HG02642 (cell line): Measurements from ENCODE around the gene IGSF11.
"Not testable (repeated sequence)": the region's sequence is repeated elsewhere in the genome, so short reads cannot be mapped to it uniquely, and the experiment has no call there.

ENCODE experiments used
- ATAC-seq: cut with Tn5 transposase; IDR thresholded peaks from one replicate; pipeline ENCODE4 v1.9.1; 2021; ENCODE audit warnings: mild to moderate bottlenecking; ENCODE audit not compliant: unreplicated experiment, poor library complexity

IGSF11 gene

DNA sequence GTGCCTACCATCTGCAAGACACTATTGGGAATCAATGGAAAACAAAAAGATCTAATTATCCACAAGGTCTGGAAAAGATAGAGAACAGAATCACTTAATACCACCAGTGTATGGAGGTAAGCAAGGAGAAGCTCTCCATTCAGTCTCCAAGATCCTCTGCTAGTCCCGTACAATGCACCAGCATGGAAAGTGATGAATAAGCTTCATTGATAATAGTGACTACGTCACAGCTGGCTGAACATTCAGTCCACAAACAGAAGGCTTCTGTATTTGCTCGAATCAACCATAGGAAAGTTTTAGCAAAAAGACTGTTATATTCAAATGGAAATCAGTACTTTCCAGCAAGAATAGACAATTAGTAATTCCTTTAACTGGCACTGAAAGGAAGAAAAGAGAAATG, 42.9 kb downstream of the IGSF11 start:
- no peak for ATAC-seq

DNA sequence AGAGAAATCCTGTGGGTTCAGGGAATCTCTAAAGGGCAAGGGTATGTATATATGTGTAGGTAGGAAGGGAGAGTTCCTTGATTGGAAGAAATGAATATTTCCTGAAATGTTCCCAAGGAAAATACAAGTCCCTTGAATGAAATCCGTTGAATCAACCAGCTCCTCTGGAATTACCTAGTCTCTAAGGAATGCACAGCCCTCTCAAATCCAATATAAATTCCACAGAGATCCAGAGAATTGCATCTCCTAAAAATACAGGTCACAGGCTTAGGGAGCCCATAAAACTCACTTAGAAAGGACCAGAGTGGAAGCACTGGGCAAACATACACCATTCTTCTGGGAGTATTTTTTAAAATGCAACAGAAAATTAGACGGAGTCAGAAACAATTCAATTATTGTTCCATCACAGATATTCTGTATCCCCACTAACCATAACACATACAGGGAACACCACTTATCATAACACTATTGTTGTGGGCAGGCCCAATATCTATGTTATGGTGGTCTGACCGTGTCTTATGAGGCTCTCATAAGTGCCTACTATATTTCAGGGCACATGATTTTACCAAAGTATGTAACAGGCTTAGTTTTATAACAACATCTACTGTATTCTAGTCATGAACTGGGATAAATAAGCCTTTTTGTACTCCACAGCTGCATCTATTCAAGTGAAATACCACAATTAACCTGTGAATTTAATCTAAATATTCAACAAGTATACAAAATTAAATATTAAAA, 43.7 kb downstream of the IGSF11 start:
- ATAC-seq: no peak

DNA sequence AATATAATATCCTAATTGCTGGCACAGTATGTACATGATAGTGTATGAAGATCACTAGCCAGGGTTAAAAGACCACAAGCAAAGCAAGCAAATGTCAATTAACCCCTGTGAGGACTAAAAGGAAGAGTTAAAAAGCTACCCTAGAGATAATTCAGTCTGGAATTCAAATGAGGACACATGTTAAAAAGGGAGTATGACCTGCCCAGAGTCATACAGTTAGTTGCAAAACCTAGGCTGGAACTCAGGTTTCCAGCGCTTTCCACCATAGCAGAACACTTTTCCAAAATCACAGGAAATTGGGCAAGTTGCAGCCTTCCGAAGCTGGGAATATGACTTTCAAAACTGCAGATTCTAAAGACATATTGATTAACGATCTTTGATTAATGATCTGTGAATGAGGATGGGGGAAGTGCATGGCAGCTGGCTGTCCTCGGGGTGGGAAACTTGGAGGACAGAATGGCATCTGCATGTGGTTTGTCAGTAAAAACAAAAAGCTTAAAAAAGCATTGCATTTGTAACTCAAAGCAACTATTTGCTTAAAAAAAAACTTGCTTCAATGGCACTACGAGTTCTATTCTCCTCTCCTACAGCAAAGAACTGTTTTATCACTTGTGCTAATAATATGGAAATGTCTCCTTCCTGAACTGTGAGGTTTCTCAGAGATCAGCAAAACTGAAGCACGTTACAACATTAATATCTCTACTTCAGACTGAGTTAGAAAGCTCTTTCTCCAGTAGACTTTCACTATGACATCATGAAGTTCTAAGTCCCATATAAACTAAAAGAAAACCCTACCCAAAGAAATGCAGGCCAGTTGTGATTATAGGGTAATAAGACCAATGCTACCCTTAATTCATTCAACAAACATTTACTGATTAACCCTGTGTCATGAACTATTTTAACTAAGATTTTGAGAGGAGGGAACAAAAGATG, 46.2 kb downstream of the IGSF11 start:
- no peak for ATAC-seq

DNA sequence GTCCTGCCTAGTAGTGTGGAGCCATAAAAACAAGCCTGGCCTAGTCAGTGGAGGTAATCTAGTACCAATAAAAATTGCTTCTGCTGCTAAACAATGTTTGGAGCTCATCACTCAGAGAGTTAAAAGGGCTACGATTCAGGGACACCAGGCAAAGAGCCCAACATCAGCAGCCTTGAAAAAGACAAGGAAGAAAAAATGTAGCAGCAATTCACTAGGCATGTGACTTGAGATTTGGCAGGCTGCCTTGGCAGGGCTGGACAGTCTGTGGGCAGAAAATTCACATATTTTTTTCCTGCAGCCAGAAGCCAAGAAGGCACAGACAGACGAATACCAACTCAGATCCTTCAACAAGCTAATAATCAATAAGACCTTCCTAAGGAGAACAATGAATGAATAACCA, 47.2 kb downstream of the IGSF11 start:
- ATAC-seq: no peak

DNA sequence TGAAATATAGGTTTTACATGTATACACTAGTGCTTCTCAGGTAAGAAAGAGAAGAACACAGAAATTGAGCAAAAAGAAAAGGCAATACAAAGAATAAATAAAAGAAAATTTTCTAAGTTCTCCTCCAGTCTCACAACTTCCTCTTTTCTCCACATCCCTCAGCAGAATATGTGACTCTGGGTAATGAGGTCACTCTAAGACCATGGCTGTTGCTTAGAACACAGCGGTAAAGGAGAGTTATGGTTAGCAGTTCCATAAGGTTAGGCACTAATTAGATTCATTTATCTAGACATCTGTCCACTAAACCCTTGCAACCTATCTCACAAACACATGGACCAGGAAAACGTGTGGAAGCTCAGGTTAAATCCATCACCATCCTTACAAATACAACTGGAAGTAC, 47.9 kb downstream of the IGSF11 start:
- ATAC-seq: no peak

DNA sequence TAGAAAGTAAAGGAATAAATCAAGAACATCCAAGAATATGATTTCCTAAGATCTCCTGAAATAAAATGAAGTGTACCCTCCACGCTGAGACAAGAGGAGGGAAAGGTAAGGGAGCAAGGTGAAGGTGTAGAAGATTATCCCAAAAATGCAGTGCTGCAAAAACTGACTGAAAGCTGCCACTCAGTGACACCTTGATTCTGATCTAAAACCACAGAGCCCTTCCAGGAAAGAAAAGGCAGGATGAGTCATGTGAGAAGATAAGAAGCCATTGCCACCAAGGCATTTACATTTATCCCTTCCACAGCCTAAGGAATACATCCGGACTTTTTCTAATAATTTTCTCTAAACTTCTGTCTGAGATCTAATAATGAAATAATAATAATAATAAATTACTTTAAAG, 49.9 kb downstream of the IGSF11 start:
- ATAC-seq: no peak

DNA sequence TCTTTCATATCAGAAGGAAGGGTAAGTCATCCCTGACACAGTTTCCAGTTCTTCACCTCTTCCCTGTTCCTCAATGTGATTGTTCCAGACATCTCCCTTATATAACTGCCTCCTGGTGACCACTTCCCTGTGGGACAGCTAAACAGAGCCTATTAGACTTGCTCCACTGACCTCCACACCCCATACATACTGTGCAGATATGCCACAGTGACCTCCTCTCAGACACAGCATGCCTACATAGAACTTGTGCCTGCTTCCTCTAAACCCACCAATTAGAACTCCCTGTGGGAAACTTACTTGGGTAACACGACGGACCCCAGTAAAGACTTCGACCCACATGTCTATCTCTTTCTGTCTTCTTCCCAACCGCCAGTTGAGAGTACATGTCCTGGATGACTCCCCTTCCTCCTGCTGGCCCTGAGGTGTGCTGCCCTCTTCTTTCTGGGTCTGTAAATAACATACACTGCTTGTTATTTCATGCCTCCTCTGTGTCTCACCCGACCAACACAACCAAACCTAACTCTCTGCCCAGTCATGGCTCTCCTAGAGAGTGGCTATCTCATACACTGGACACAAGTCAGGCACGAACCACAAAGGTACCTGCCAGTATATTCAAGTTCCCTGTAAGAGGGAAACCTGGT, 53.0 kb downstream of the IGSF11 start:
- ATAC-seq: no peak

DNA sequence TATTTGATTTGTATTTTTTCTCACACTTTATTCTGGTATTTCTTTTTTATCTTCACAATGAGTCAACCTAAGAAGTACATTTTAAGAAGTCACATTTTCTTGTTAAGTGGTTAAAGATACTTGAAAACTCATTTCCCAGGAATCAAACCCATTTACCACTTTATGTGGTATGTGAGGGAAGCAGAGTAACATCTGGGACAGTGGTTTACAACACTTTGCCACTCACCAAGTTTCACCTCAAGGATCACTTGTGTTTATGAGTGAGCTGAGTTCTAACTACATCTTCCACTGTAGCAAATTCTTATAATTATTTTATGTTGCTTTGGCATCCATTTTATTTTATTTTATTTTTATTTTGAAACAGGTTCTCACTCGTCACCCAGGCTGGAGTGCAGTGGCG, 53.8 kb downstream of the IGSF11 start:
- no peak for ATAC-seq

DNA sequence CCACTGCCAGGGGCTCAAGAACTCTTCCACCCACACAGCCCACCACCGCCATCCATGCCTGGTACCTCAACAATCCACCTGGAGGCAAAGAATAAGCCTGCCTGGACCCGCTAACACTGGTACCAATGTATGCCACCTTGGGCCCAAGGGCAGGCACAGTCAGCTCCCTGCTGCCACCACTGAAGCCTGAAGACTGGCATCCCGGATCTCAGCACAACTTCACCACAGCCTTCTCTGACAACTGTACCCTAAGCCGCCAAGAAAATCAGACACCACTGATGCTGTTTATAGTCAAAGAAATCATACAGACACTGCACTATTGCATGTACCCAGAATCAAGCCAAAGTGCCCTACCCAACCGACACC, 56.3 kb downstream of the IGSF11 start:
- no peak for ATAC-seq

DNA sequence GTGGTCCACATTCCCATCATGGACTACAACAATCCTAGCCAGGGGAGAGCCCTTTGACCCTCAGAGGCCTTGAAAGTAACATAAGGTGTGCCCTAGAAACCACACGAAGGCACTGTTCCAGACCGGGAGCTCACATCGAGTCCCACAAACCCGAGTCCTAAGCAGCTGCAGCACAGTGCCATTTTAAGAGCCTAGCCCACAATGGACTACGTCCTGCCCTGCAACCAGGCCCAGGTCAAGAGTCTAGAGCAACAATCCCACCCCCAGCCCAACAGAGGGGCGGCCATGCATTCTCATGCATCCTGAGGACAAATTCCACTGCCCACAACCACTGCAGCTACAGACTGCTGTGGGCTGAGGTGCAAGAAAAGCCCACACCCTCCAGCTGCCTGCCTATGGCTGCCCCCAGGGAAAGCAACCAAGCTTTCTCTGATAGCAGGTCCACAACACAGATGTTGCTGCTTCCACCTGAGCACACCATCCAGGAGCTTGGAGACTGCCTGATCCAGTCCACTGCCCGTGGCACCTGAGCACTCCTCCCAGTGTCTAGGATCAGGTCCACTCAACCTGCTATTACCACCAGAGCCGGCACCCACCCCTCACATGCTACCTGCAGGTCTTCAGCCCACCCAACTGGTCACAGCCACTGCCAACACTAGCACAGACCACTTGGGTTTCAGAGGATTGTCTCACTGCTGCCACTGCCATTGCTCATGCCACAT, 56.8 kb downstream of the IGSF11 start:
- no peak for ATAC-seq

DNA sequence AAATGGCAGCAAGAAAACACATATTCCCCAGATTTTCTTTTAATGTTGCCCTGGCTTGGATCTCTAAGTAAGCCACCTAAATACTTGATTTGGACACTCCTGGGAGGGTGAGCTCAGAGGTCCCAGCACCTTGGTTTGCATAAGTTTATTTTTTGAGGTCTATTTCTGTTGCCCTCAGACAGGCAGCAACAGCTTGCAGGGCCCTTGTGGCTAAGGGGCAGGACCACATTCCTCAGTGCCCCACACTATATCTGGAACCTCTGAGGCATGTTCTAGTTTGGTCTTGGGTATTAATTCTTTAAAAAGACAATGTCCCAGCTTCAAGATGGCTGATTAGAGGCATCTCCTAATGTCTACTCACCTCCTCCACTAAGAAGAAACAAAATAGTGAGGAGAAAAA, 57.5 kb downstream of the IGSF11 start:
- ATAC-seq: no peak

DNA sequence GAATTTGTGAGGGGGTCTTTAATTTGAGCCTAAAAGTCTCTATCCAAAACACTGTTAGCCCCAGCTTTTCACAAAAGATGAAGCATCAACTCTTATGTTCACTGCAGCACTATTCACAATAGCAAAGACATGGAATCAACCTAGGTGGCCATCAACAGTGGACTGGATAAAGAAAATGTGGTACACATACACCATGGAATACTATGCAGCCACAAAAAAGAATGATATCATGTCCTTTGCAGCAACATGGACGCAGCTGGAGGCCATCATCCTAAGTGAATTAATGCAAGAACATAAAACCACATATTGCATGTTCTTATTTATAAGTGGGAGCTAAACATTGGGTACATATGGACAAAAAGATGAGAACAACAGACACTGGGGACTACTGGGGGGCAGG, 59.2 kb downstream of the IGSF11 start:
- ATAC-seq: not testable (repeated sequence)

DNA sequence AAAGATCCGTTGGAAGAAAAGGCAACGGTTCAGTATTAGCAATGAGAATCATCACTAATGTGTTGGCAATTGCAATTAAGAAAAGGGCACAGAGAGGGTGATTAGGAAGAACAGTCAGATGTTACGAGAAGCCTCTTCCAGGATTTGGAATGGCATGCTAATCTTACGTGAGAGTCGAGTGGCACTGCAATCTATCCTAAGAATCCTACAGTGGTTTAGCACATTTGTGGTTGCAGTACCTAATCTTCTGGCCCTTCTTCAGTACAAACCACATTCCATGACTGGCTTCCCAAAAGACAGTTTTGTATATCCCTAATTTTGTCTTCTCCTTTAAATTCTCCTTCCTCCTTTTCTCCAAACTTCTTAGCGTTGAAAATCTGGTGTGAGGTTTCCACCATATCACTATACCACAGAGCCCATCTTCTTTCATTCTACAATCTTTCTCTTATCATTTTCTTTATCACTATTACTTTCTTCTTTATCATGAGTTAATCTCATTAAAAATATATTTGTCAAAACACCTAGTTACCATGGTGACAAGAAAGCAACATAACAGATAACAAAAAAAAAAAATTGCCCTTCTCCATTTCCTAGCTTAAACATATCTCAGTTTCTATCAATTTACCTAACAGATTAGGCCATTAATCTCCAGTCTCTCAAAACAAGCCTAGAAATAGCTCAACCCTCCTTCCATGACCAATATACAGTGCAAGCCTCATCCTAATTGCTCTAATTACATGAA, 60.1 kb downstream of the IGSF11 start:
- no peak for ATAC-seq

DNA sequence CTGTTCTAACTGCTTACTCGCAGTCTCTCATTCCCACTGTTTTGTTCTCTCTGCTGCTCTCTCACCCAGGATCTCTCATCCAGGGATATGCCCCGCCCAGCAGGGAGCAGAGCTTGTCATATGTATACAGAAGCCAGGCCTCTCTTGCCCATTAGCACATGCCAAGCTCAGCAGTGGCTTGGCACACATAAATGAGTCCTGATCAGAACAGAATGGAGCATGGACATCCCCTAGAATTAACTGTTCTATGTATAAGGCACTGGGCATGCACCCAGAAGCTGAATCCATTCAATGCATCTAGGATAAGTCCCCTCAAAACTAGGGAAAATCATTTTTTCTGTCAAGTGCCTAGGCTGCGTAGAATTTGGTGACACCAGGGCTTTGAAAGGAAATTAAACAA, 61.6 kb downstream of the IGSF11 start:
- no peak for ATAC-seq

DNA sequence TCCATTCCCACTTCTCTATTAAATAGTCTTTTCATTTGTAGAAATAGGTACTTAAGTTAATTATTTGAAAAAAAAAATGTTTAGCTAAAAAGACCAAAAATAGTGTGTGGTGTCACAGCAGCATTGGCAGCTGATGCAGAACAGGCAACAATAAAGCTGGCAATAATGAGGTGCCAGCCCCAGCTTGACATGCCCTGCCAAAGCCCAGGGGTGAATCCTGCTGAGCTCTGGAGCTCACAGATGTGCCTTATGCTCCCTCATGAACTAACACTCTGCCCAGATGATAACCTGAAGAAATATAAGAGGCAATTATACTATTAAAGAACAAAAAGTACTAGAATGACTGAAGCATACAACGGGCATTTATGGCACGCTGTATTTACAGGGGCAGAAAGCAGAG, 63.8 kb downstream of the IGSF11 start:
- no peak for ATAC-seq

DNA sequence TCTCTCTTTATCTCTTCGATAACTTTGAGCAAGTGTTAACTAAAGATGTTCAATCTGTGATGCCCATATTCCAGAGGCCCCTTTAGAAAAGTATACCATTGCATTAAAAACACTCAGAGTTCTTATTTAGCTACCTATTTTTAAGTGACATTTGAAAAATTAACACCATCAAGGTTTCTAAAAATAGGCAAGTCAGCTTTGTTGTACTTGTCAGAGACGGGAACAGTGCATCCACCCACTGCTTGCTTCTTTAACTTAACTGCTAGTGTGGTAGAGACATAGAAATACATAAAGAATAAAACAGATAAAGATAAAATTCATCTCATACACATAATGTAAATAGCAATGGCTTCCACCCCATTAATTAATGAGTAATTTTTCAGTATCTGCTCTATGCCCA, 66.0 kb downstream of the IGSF11 start:
- ATAC-seq: no peak

DNA sequence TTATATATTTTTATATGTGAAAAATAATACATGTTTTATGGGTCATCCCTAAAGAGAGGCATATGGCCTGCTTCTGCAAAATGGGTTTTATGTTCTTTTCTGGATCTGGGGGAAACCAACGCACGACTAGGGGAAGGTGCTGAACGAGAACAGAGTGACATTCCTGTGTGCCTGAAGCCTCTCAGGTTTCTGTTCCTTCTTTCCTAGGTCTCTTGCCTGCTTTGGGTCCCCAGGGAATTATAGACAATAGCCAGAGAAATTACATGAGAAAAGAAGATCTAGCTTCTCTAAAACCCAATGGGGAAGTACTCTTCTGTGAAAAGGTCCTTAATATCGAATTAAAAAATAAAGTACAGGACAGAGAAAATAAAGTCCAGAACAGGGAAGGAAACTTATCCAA, 66.5 kb downstream of the IGSF11 start:
- ATAC-seq: no peak

DNA sequence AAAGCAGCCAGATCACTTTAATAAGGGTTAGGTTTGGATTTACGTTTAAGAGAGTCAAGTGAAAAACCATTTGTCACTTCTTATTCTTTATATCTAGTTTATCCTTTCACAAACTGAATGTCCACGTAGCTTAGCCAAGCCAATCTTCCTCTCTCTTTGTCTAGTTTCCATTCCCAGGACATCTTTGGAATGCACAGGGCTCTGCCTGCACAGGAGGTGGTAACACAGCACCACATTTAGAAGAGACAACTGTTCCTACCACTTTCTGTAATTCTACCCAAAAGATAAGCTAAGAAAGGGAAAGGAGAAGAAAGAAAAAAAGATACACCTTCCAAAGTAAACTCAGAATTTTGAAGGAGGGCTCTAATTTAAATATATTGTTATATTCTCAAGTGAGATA, 67.9 kb downstream of the IGSF11 start:
- ATAC-seq: no peak

DNA sequence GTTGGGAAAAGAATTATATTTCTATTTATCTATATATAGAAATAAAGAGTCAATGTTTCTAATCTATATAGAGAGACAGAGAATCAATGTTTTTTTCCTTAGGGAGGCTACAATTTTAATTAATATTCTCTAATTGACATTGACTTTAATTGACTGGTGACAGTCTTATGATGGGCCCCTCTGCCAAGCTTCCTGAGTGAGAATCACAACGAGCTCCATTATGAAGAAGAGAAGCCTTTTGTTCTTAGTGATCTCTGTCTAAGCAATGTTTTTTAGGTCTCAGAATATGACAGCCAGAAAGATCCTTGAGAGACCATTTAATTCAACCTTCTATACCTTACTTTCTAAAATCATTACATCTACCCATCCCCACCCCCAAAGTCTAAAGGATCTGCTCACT, 70.9 kb downstream of the IGSF11 start:
- no peak for ATAC-seq

DNA sequence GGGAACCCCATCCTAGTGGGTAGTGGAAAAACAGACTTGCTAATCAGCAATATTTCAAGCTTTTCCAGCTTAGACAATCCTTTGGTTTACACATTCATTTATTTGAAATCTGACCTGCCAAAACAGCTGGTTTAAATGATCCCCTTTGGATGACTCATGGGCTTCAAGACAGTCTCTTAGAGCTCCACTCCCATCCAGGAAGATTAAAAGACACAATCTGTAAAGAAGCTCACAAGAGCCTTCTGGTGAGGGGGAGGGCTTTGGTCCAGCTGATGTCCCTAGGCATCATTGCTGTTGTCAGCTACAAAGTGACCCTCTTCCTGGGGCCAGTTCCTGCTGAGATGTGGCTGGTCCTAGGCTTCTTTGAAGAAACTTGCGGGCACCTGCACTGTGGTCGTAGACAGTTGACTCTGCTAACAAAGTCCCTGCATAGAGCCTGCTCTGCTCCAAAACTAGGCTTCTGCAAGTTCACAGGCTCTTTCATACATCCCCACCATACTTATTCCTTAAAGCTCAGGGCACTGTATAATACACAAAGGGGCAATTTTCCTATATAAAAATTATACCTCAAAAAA, 73.7 kb downstream of the IGSF11 start:
- no peak for ATAC-seq
